Vagina (tissue), 2 donors: ENCODE measurements around the gene BMERB1.

Source experiments
- POLR2AphosphoS5 ChIP-seq, 2 donors: sonication (generic); formaldehyde crosslinking; IDR thresholded peaks; one replicate each; pipeline ENCODE4 v1.9.0; 2017; ENCODE audit warnings: antibody characterized with exemption in 2 of 2, mild to moderate bottlenecking in 2 of 2, low read depth in 1 of 2; ENCODE audit not compliant: insufficient read depth in 1 of 2
- TF ChIP-seq, protein P1 (sequence below), 3 experiments: fragments of 450-650 bp in 2 of 3; fragments of 200-600 bp in 1 of 3; sonication (generic) in 1 of 3; IDR thresholded peaks; one replicate each; pipeline ENCODE4 v1.5.1; 2017 to 2019; ENCODE audit warnings: antibody characterized with exemption in 3 of 3, mild to moderate bottlenecking in 2 of 3, moderate library complexity in 2 of 3

- TF ChIP-seq, protein P1, sequence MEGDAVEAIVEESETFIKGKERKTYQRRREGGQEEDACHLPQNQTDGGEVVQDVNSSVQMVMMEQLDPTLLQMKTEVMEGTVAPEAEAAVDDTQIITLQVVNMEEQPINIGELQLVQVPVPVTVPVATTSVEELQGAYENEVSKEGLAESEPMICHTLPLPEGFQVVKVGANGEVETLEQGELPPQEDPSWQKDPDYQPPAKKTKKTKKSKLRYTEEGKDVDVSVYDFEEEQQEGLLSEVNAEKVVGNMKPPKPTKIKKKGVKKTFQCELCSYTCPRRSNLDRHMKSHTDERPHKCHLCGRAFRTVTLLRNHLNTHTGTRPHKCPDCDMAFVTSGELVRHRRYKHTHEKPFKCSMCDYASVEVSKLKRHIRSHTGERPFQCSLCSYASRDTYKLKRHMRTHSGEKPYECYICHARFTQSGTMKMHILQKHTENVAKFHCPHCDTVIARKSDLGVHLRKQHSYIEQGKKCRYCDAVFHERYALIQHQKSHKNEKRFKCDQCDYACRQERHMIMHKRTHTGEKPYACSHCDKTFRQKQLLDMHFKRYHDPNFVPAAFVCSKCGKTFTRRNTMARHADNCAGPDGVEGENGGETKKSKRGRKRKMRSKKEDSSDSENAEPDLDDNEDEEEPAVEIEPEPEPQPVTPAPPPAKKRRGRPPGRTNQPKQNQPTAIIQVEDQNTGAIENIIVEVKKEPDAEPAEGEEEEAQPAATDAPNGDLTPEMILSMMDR (IDR thresholded peaks at IDR 0.05) = no peak
- TF ChIP-seq POLR2AphosphoS5 (IDR thresholded peaks at IDR 0.05; ENCODE audit: insufficient read depth in 1 of 2, low read depth in 1 of 2) = no peak
These were observed 104.1 kb downstream of the BMERB1 start for GRCh38 chr16:15538507-15538906.
